Stimulated activated CD4-positive, alpha-beta T cell treated with anti-CD3 and anti-CD28 coated beads, Interleukin-12 subunit alpha, Interleukin-12 subunit beta, amount 100 ng/mL, for 48 hours (primary cell): ENCODE data around the gene PTPRO.

Source experiments
- DNase-seq, 3 donors: peaks; one replicate each; pipeline ENCODE4 v3.0.0-alpha.2; 2020; ENCODE audit warnings: low read depth in 2 of 3, low spot score in 1 of 3

PTPRO gene

GRCh38 chr12:15443611-15444010 is 121.3 kb downstream of the PTPRO start:
- DNase-seq, result no peak

- no peak for DNase-seq
Observed at GRCh38 chr12:15444523-15444922, 122.2 kb downstream of the PTPRO start.

- DNase-seq, result no peak
Observed at GRCh38 chr12:15446807-15447206, 124.5 kb downstream of the PTPRO start.

GRCh38 chr12:15453613-15454012 is 131.3 kb downstream of the PTPRO start:
- DNase-seq, result no peak

- no peak for DNase-seq
Observed at GRCh38 chr12:15458008-15458407, 135.7 kb downstream of the PTPRO start.

- no peak for DNase-seq
Observed at GRCh38 chr12:15468911-15469310, 146.6 kb downstream of the PTPRO start.

- no peak for DNase-seq
Observed at GRCh38 chr12:15469356-15469755, 147.0 kb downstream of the PTPRO start.

- no peak for DNase-seq
Observed at GRCh38 chr12:15472036-15472435, 149.7 kb downstream of the PTPRO start.

- no peak for DNase-seq
Observed at GRCh38 chr12:15474766-15475165, 152.5 kb downstream of the PTPRO start.

- no peak for DNase-seq
Observed at GRCh38 chr12:15477761-15478160, 155.5 kb downstream of the PTPRO start.

- no peak for DNase-seq
Observed at GRCh38 chr12:15481846-15482245, 159.5 kb downstream of the PTPRO start.

GRCh38 chr12:15485466-15485865 is 163.2 kb downstream of the PTPRO start:
- no peak for DNase-seq

GRCh38 chr12:15486859-15487258 is 164.6 kb downstream of the PTPRO start:
- DNase-seq, result no peak

- DNase-seq, result no peak
Observed at GRCh38 chr12:15488481-15488880, 166.2 kb downstream of the PTPRO start.

- DNase-seq, result no peak
Observed at GRCh38 chr12:15494329-15495046, 172.2 kb downstream of the PTPRO start.

GRCh38 chr12:15495746-15496145 is 173.4 kb downstream of the PTPRO start:
- no peak for DNase-seq

- no peak for DNase-seq
Observed at GRCh38 chr12:15496738-15497137, 174.4 kb downstream of the PTPRO start.

GRCh38 chr12:15497671-15498292 is 175.5 kb downstream of the PTPRO start:
- DNase-seq, result no peak

- DNase-seq, result no peak
Observed at GRCh38 chr12:15502211-15502610, 179.9 kb downstream of the PTPRO start.

- no peak for DNase-seq
Observed at GRCh38 chr12:15505616-15506015, 183.3 kb downstream of the PTPRO start.

- DNase-seq, result no peak
Observed at GRCh38 chr12:15515010-15515409, 192.7 kb downstream of the PTPRO start.

GRCh38 chr12:15520083-15520482 is 197.8 kb downstream of the PTPRO start:
- DNase-seq, result no peak

GRCh38 chr12:15520844-15521243 is 198.5 kb downstream of the PTPRO start:
- DNase-seq, result no peak
